Measurements from ENCODE around the gene INSIG1. TPM values are rescaled to one million over a fixed set of nuclear protein-coding genes. Genes with fewer than 3 reads are reported as not detected.

Gene INSIG1
- total and polyA plus RNA-seq, 2 donors (not counting 3 experiments of a cell fraction or from before 2014, with no cell fraction given): 79.3 to 102 TPM

GRCh38 chr7:155295511-155295910 lies 2.2 kb upstream of the INSIG1 start:
- Histone ChIP-seq H3K4me2 (ENCODE audit: insufficient read depth, low read length) (no peak overlapping the region), H3K27ac (ENCODE audit: insufficient read depth, low read depth, low read length) (no peak overlapping the region), H3K4me3 (replicated peaks in 1 of 3; ENCODE audit: insufficient read depth in 1 of 3, low read depth in 1 of 3, low read length in 3 of 3) (no peak overlapping the region), H3K9me3 (replicated peaks; ENCODE audit: control insufficient read depth, insufficient read depth, low read length) (no peaks in the 10 kb centered on the region), H4K20me1 (replicated peaks; ENCODE audit: control insufficient read depth, extremely low read depth, insufficient read depth, low read length) (peaks cover 2% of the 10 kb centered on the region), H3K4me1 (ENCODE audit: control insufficient read depth, extremely low read depth, insufficient read depth, low read length) (peaks cover 30% of the 10 kb centered on the region), H3K79me2 (ENCODE audit: control insufficient read depth, insufficient read depth, low read length) (peaks cover 28% of the 10 kb centered on the region), H3K36me3 (ENCODE audit: control insufficient read depth in 2 of 2, extremely low read depth in 1 of 2, insufficient read depth in 2 of 2, low read length in 2 of 2) (no peaks in the 10 kb centered on the region), H2AFZ (ENCODE audit: low read depth, low read length) (no peak overlapping the region), H3K9me1 (replicated peaks; ENCODE audit: control insufficient read depth, extremely low read depth, insufficient read depth, low read length) (no peaks in the 10 kb centered on the region), H3K9ac (replicated peaks; ENCODE audit: extremely low read depth, insufficient read depth, low read length) (no peak overlapping the region), H3K27me3 (ENCODE audit: control insufficient read depth in 2 of 2, insufficient read depth in 2 of 2, low read length in 2 of 2) (no peaks in the 10 kb centered on the region)
- FAIRE-seq (no peak), DNase-seq (ENCODE audit: low read depth, low spot score) (no peak)
- intact Hi-C loops (cut with micrococcal nuclease): loop anchor here (10.0 kb wide), 1 partner anchor 469 kb away; no protein-coding TSS in a partner anchor
- TF ChIP-seq MYC (IDR thresholded peaks at IDR 0.05; ENCODE audit: low read depth, low read length): no peak
- TF ChIP-seq FOS (IDR thresholded peaks at IDR 0.05; ENCODE audit: borderline replicate concordance, insufficient read depth, low read length): no peak
- TF ChIP-seq, protein P1, sequence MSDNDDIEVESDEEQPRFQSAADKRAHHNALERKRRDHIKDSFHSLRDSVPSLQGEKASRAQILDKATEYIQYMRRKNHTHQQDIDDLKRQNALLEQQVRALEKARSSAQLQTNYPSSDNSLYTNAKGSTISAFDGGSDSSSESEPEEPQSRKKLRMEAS (IDR thresholded peaks at IDR 0.05; ENCODE audit: insufficient read depth, insufficient read length): no peak
- TF ChIP-seq, protein P2, sequence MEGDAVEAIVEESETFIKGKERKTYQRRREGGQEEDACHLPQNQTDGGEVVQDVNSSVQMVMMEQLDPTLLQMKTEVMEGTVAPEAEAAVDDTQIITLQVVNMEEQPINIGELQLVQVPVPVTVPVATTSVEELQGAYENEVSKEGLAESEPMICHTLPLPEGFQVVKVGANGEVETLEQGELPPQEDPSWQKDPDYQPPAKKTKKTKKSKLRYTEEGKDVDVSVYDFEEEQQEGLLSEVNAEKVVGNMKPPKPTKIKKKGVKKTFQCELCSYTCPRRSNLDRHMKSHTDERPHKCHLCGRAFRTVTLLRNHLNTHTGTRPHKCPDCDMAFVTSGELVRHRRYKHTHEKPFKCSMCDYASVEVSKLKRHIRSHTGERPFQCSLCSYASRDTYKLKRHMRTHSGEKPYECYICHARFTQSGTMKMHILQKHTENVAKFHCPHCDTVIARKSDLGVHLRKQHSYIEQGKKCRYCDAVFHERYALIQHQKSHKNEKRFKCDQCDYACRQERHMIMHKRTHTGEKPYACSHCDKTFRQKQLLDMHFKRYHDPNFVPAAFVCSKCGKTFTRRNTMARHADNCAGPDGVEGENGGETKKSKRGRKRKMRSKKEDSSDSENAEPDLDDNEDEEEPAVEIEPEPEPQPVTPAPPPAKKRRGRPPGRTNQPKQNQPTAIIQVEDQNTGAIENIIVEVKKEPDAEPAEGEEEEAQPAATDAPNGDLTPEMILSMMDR (IDR thresholded peaks at IDR 0.05; ENCODE audit: extremely low read depth in 1 of 2, insufficient read depth in 1 of 2, low read depth in 1 of 2, low read length in 2 of 2): no peak
- no peak for TF ChIP-seq JUN (IDR thresholded peaks at IDR 0.05; ENCODE audit: borderline replicate concordance, insufficient read depth, insufficient read length, low read depth)
- no peak for TF ChIP-seq EZH2 (IDR thresholded peaks at IDR 0.05; ENCODE audit: borderline replicate concordance, low read depth, low read length, severe bottlenecking)
- no peak for TF ChIP-seq POLR2A (IDR thresholded peaks at IDR 0.05; ENCODE audit: low read depth, low read length)
- TF ChIP-seq POLR2AphosphoS5 (IDR thresholded peaks at IDR 0.05; ENCODE audit: insufficient read depth, low read depth, low read length): no peak
- no peak for TF ChIP-seq GATA2 (IDR thresholded peaks at IDR 0.05; ENCODE audit: insufficient read depth, insufficient read length, low read depth, low read length)
- no TSS peak for BruUV-seq (replicated peaks)
- CTCF ChIA-PET: interaction anchor here (0.9 to 3.2 kb wide), 2 partner anchors 34 to 49 kb away, joined by 3 to 9 read pairs; no protein-coding TSS in a partner anchor
- dilution Hi-C loops (cut with MboI; ENCODE audit: extremely low pct_ligation_motif_present, low sequenced_read_pairs): no loop called here
- POLR2A ChIA-PET: interaction anchor here (1.2 to 1.5 kb wide), 2 partner anchors 89 to 91 kb away, joined by 3 to 6 read pairs; no protein-coding TSS in a partner anchor
